GM12865 (cell line): ENCODE results near the gene C1QTNF8.
"Not testable (repeated sequence)": the region's sequence is repeated elsewhere in the genome, so short reads cannot be mapped to it uniquely, and the experiment has no call there.

Source experiments
- DNase-seq: peaks from one replicate; pipeline ENCODE4 v3.0.0; 2010; ENCODE audit warnings: low read depth
- H3K4me3 ChIP-seq: 2 replicates; pipeline ENCODE4 v1.5.1; 2011; ENCODE audit warnings: mild to moderate bottlenecking, low read depth, low read length, control low read depth
- TF ChIP-seq, protein P1 (sequence below): IDR thresholded peaks from 2 replicates; pipeline ENCODE4 v1.5.1; 2011; ENCODE audit warnings: low read length, control low read depth, low read depth, inconsistent platforms; ENCODE audit not compliant: insufficient read depth; ENCODE audit errors: missing control alignments

Gene C1QTNF8

GRCh38 chr16:1093284-1094123 lies 2.5 kb downstream of the C1QTNF8 start:
- no peak overlapping the region for H3K4me3 ChIP-seq
- DNase-seq, result peak; percentile 33
- TF ChIP-seq, protein P1, sequence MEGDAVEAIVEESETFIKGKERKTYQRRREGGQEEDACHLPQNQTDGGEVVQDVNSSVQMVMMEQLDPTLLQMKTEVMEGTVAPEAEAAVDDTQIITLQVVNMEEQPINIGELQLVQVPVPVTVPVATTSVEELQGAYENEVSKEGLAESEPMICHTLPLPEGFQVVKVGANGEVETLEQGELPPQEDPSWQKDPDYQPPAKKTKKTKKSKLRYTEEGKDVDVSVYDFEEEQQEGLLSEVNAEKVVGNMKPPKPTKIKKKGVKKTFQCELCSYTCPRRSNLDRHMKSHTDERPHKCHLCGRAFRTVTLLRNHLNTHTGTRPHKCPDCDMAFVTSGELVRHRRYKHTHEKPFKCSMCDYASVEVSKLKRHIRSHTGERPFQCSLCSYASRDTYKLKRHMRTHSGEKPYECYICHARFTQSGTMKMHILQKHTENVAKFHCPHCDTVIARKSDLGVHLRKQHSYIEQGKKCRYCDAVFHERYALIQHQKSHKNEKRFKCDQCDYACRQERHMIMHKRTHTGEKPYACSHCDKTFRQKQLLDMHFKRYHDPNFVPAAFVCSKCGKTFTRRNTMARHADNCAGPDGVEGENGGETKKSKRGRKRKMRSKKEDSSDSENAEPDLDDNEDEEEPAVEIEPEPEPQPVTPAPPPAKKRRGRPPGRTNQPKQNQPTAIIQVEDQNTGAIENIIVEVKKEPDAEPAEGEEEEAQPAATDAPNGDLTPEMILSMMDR, result no peak

DNA sequence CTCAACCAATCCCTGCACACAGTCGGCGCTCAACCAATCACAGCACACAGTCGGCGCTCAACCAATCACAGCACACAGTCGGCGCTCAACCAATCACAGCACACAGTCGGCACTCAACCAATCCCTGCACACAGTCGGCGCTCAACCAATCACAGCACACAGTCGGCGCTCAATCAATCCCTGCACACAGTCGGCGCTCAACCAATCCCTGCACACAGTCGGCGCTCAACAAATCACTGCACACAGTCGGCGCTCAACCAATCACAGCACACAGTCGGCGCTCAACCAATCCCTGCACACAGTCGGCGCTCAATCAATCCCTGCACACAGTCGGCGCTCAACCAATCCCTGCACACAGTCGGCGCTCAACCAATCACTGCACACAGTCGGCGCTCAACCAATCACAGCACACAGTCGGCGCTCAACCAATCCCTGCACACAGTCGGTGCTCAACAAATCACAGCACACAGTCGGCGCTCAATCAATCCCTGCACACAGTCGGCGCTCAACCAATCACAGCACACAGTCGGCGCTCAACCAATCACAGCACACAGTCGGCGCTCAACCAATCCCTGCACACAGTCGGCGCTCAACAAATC lies 3.3 kb downstream of the C1QTNF8 start:
- not testable (repeated sequence) for DNase-seq, H3K4me3 ChIP-seq

GRCh38 chr16:1091992-1092552 lies 4.0 kb downstream of the C1QTNF8 start:
- TF ChIP-seq, protein P1, result no peak
- no peak overlapping the region for H3K4me3 ChIP-seq
- no peak for DNase-seq

DNA sequence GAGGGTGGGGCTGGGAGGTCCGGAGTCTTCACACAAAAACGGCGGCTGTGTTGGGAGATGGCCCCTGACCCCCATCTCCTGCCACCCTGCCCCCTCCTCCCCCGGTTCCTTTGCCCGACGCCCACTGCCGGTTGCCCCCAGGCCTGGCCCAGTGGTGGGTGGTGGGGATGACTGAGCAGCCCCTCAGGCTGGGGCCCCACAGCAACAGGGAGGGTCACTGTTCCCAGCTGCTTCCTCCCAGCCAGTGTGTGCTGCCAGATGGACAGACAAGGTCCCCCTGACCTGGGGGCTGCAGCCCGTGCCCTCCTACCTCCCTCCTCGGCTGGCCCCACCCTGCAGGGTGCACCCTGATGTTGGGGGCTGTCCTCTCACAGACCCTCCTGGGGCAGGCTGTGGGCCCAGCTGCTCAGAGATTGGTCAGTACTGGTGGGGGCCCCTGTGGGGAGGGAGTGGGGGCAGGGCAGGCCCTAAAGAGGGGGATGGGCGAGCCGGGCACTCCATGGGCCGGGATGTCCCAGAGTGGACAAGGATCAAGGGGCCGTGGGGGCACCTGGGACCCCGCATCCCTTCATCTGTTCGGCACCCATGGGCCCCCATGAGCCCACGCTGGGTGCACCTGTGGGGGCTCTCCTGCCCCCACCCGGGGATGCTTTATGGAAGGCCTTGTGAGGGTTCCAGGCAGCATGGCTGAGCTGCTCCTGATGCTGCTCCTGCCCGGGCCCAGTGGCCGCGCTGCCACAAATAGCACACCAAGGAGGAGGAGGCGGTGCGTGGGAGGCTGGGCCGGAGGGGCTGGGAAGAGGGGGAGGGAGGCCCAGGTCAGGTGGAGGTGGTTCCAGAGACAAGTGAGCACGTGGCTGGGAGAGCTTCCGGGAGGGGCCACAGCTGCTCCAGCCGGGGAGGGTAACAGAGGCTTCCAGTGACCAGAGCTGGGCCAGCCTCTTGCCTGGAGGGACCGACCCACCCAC lies 5.1 kb downstream of the C1QTNF8 start:
- DNase-seq, result no peak
- no peak overlapping the region for H3K4me3 ChIP-seq
- TF ChIP-seq, protein P1, result no peak

GRCh38 chr16:1089822-1090619 lies 6.0 kb downstream of the C1QTNF8 start:
- TF ChIP-seq, protein P1, result no peak
- H3K4me3 ChIP-seq, result no peak overlapping the region
- no peak for DNase-seq

DNA sequence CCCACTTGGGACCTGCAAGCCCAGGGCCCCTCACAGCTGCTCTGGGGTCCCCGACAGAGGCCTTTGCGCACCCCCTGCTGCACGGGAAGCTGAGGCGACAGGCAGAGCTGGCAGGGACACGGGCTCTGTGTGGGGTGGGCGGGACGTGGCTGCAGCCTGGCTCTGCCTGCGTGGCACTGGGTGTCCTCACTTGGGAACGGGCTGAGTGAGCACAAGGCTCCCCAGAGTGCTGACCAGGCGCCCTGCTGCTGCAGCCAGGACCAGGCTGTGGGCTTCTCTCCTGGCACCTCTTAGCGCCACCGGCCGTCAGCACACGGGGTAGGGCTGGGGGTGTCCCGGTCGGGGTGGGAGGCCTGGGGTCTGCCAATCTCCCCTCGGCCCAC lies 6.6 kb downstream of the C1QTNF8 start:
- H3K4me3 ChIP-seq, result no peak overlapping the region
- TF ChIP-seq, protein P1, result no peak
- DNase-seq, result no peak
